Choroid plexus epithelial cell (primary cell): ENCODE measurements around the gene TBC1D19.

ENCODE experiments used
- DNase-seq: peaks from one replicate; pipeline ENCODE4 v3.0.0-alpha.2; 2010; ENCODE audit warnings: low read depth
- H3K4me3 ChIP-seq: 2 replicates; pipeline ENCODE4 v1.5.1; 2011; ENCODE audit warnings: low read depth, mild to moderate bottlenecking, control low read depth, low read length, moderate library complexity
- TF ChIP-seq, protein P1 (sequence below): conservative IDR thresholded peaks from 2 replicates; pipeline ENCODE4 v1.5.1; 2011; ENCODE audit warnings: low read depth, mild to moderate bottlenecking, control low read depth, inconsistent platforms, low read length, moderate library complexity

TBC1D19 gene

DNA sequence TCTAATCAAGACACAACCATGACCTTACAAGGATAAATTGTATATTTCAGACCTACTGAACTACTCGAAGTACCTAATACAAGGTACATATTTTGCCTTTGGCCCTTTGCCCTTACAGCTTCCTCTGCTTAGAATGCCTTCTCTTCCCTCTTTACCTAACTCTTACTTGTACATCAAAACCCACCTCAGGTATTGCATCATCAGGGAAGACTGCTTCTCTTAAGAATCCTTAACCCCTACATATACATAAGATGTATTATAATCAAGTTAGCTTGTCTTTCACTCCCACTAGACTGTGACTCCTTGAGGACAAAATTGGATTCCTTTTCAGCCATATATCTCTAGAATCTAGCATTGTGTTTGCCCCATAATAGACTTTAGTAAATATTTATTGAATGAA, 175.0 kb downstream of the TBC1D19 start:
- DNase-seq, result no peak
- TF ChIP-seq, protein P1, sequence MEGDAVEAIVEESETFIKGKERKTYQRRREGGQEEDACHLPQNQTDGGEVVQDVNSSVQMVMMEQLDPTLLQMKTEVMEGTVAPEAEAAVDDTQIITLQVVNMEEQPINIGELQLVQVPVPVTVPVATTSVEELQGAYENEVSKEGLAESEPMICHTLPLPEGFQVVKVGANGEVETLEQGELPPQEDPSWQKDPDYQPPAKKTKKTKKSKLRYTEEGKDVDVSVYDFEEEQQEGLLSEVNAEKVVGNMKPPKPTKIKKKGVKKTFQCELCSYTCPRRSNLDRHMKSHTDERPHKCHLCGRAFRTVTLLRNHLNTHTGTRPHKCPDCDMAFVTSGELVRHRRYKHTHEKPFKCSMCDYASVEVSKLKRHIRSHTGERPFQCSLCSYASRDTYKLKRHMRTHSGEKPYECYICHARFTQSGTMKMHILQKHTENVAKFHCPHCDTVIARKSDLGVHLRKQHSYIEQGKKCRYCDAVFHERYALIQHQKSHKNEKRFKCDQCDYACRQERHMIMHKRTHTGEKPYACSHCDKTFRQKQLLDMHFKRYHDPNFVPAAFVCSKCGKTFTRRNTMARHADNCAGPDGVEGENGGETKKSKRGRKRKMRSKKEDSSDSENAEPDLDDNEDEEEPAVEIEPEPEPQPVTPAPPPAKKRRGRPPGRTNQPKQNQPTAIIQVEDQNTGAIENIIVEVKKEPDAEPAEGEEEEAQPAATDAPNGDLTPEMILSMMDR, result no peak
- no peak overlapping the region for H3K4me3 ChIP-seq

DNA sequence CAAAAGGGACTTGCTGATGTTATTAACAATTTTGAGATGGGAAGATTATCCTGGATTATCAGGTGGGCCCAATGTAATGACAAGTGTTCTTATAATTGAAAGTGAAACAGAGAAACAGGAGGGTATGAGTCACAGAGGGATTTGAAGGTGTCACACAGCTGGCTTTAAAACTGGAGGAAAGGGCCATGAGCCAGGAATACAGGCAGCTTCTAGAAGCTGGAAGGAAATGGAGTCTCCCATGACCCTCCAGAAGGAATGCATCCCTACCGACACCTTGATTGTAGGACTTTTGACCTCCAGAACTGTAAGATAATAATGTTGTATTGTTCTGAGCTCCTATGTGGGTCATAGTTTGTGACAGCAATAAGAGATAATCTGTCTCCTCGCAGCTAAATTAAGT, 178.8 kb downstream of the TBC1D19 start:
- H3K4me3 ChIP-seq, result no peak overlapping the region
- peak; percentile 45 for DNase-seq
- TF ChIP-seq, protein P1, result no peak

DNA sequence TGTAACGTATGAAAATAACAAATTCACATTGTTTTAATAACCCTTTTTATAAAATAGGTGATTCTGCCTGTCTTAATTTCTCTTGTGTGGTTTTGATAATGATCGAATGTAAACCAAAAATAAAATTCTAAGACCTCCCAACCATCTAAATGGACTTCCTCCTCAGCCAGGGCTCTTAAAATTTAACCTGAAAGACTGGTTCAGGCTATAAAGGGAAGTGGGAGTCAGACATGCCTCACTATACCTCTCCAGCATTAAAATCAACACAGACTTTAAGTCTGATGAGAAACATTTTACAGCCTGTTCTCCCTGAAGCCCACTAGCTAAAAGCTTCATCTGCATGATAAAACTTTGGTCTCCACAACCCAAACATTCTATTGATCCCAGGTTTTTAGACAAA, 179.2 kb downstream of the TBC1D19 start:
- no peak overlapping the region for H3K4me3 ChIP-seq
- TF ChIP-seq, protein P1, result no peak
- no peak for DNase-seq

DNA sequence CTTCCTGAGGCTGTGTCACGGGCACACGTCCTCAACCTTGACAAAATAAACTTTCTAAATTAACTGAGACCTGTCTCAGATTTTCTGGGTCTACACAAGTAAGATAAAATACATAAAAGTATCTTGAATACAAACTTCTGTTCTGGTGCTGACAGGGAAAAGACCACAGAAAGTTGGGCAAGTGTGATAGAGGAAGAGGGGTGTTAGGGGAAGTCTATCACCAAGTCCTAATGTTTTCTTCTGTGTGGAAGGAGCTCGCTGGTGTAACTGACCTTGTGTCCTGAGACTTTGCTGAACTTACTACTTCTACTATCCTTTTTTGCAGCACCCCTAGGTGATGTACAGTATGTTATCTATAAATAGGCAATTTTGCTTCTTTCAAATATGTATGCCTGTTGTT, 179.8 kb downstream of the TBC1D19 start:
- TF ChIP-seq, protein P1, result no peak
- no peak for DNase-seq
- H3K4me3 ChIP-seq, result no peak overlapping the region

DNA sequence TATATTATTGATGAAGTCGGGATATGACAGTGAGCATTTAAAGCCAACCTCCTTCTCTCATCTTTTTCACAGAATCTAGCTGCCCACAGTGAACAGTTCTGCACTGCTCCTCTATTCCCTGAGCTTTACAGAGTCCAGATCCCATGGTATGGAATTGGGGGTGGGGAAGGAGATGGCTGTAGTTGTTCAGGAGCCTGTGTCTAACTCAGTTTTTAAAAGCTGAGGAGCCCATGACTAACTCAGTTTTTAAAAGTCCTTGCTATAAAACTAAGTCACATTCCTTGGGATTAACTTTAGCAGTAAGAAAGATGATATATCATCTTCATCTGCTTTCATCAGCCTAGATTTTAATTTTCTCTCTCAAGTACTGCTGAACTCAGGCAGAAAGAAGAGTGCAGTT, 180.3 kb downstream of the TBC1D19 start:
- no peak overlapping the region for H3K4me3 ChIP-seq
- TF ChIP-seq, protein P1, result no peak
- no peak for DNase-seq

DNA sequence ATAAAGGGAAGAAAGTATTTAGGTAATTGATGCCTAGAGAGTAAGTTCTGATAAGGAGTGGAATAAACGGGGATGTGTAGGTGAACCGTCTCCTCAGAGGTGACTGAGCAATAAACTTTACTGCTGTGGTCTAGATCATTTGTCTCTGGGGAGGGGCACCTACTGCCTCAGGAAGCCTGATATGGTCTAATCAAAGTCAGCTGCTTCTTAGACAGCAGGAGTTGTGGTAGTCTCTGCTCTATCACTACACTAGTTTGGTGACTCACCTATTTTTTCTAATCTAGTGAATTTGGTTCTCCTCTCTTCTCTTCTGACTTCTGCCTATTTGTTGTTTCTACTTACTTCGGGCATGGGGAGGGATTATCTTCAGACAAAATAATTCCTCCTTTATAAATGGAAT, 181.6 kb downstream of the TBC1D19 start:
- DNase-seq, result no peak
- H3K4me3 ChIP-seq, result no peak overlapping the region
- TF ChIP-seq, protein P1, result no peak

DNA sequence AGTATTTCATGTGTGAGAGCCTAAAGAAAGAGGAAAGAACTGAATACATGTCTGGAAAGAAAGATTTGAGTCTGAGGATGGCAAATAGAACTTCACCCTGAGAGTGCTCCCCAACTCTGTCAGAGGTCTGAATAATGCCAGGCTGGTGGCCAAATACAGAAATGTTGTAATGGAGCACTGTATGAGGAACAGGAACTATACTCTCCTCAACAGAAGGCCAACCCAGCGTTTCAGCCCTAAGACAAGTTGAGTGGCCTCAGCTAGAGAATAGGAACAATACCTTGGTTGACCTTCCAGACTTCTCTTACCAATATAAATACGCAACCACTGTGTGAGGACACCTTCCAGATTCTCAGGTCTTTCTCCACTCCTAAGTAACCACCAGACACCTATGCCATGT, 182.3 kb downstream of the TBC1D19 start:
- H3K4me3 ChIP-seq, result no peak overlapping the region
- TF ChIP-seq, protein P1, result no peak
- no peak for DNase-seq
